ENCODE results near the gene TAOK3. TPM values are rescaled to one million over a fixed set of nuclear protein-coding genes. Genes with fewer than 3 reads are reported as not detected.

The TAOK3 gene
- polyA plus RNA-seq, 1 experiment, result 56.4 TPM

DNA sequence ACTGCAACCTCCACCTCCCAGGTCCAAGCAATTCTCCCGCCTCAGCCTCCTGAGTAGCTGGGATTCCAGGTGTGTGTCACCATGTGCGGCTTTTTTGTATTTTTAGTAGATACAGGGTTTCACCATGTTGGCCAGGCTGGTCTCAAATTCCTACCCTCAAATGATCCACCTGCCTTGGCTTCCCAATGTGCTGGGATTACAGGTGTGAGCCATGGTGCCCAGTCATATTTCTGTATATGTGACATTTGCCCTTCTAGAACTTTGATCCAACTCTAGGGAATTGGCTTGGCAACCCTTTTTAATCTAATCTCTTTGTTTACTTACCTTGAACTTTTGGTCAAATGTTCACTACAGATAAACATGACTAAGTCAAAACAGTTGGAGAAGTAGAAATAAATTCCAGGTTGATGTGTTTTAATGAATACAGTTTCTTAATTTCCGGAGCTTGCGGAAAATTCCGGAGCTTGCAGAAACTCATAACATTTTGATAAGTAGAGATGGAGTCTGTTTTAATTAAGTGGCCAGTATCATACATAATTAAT, 248.3 kb downstream of the TAOK3 start:
- H3K4me3 ChIP-seq (ENCODE audit: low read depth, low read length), result no peak overlapping the region
- POLR2A ChIA-PET, result interaction anchor here (0.5 kb wide), 1 partner anchor 248 kb away, joined by 6 read pairs; the partner anchor contains the start of gene TAOK3

GRCh38 chr12:118122264-118122663, 250.4 kb downstream of the TAOK3 start:
- no peak for DNase-seq (ENCODE audit: low read depth, low spot score)
- TF ChIP-seq, protein P1, sequence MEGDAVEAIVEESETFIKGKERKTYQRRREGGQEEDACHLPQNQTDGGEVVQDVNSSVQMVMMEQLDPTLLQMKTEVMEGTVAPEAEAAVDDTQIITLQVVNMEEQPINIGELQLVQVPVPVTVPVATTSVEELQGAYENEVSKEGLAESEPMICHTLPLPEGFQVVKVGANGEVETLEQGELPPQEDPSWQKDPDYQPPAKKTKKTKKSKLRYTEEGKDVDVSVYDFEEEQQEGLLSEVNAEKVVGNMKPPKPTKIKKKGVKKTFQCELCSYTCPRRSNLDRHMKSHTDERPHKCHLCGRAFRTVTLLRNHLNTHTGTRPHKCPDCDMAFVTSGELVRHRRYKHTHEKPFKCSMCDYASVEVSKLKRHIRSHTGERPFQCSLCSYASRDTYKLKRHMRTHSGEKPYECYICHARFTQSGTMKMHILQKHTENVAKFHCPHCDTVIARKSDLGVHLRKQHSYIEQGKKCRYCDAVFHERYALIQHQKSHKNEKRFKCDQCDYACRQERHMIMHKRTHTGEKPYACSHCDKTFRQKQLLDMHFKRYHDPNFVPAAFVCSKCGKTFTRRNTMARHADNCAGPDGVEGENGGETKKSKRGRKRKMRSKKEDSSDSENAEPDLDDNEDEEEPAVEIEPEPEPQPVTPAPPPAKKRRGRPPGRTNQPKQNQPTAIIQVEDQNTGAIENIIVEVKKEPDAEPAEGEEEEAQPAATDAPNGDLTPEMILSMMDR (IDR thresholded peaks at IDR 0.05; ENCODE audit: low read depth, low read length), result no peak
- no peaks in the 10 kb centered on the region for H3K27me3 ChIP-seq (ENCODE audit: control insufficient read depth, insufficient read depth, low read length)
- ChIA-PET POLR2A (interaction anchor here (1.4 kb wide), 1 partner anchor 14 kb away, joined by 4 read pairs; the partner anchor contains the start of gene PEBP1), CTCF (interaction anchor here (1.2 to 2.5 kb wide), 6 partner anchors 12 to 255 kb away, joined by 3 to 29 read pairs (median 6); partner anchors contain the start of genes PEBP1 and SUDS3)
- H3K9me3 ChIP-seq (ENCODE audit: control insufficient read depth, insufficient read depth, low read length), result no peaks in the 10 kb centered on the region
- H3K4me3 ChIP-seq (ENCODE audit: low read depth, low read length), result no peak overlapping the region
- H3K27ac ChIP-seq (ENCODE audit: low read depth, low read length), result no peak overlapping the region

More for the DNA sequence above, 248.3 kb downstream of the TAOK3 start:
- DNase-seq (ENCODE audit: low read depth, low spot score), result no peak
- Histone ChIP-seq H3K9me3 (ENCODE audit: control insufficient read depth, insufficient read depth, low read length) (no peaks in the 10 kb centered on the region), H3K27ac (ENCODE audit: low read depth, low read length) (no peak overlapping the region), H3K27me3 (ENCODE audit: control insufficient read depth, insufficient read depth, low read length) (no peaks in the 10 kb centered on the region)
- CTCF ChIA-PET, result interaction anchor here (0.8 to 1.2 kb wide), 2 partner anchors 251 to 253 kb away, joined by 3 to 4 read pairs; partner anchors contain the start of gene SUDS3
- TF ChIP-seq, protein P1 (IDR thresholded peaks at IDR 0.05; ENCODE audit: low read depth, low read length), result no peak

DNA sequence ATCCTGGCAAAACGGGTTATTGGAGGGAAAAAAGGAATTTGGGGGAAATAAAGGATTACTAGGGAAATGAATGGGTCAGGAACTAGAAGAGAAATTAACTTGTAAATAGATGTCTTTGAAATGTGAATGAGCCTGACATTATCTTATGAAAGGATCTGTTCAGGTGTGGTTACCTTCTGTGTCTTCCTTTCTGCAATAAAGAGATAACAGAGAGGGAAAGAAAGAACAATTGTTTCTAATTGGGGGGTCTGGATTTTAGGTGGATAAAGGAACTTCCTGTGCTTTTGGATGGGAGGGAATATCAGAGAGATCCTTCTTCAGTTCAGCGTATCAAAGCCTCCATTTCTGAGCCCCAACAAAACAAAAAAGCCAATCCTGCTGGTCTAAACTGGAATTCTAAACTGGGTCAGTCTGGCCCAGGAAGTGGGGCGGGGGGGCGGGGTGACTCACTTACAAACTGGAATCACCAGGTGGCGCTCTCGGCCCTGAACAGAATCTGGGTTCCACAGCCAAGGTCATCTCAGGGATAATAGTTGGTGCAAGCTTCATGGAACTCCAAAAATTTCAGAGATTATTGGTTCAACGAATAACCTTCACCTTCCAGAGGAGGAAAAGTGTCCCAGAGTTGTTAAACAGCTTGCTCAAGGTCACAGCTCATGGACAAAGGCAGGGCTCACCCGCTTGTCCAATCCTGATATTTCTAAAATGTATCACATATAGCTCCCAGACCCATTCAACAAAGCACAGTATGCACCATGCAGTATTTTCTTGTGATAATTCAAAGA, 251.9 kb downstream of the TAOK3 start:
- Histone ChIP-seq H3K27me3 (ENCODE audit: control insufficient read depth, insufficient read depth, low read length) (no peaks in the 10 kb centered on the region), H3K9me3 (ENCODE audit: control insufficient read depth, insufficient read depth, low read length) (no peaks in the 10 kb centered on the region), H3K27ac (ENCODE audit: low read depth, low read length) (no peak overlapping the region), H3K4me3 (ENCODE audit: low read depth, low read length) (no peak overlapping the region)
- TF ChIP-seq, protein P1 (IDR thresholded peaks at IDR 0.05; ENCODE audit: low read depth, low read length), result peak; percentile 76
- ChIA-PET CTCF (interaction anchor here (0.6 to 2.7 kb wide), 41 partner anchors 8 to 1548 kb away, joined by 3 to 29 read pairs (median 3); partner anchors contain the start of genes PEBP1, SUDS3 and VSIG10), POLR2A (interaction anchor here (1.4 kb wide), 1 partner anchor 15 kb away, joined by 4 read pairs; the partner anchor contains the start of gene PEBP1)
- DNase-seq (ENCODE audit: low read depth, low spot score), result peak; percentile 44

DNA sequence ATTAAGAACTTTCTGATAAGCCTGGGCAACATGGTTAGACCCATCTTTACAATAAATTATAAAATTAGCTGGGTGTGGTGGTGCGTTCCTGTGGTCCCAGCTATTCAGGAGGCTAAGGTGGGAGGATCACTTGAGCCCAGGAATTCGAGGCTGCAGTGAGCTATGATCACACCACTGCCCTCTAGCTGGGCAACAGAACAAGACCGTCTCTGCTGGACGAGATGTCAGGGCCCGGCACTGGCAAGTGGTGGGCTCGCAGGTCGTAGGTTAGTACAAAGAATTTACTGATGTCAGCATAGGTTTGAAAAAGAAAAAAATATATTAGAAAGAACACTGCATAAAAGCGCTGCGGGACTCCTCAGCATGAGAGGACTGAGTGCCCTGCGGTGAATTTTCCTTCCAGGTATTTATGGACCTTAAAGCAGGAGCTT, 253.2 kb downstream of the TAOK3 start:
- TF ChIP-seq, protein P1 (IDR thresholded peaks at IDR 0.05; ENCODE audit: low read depth, low read length), result no peak
- POLR2A ChIA-PET, result interaction anchor here (1.4 kb wide), 1 partner anchor 17 kb away, joined by 3 read pairs; the partner anchor contains the start of gene PEBP1
- DNase-seq (ENCODE audit: low read depth, low spot score), result no peak
- CTCF ChIA-PET, result interaction anchor here (0.6 to 2.7 kb wide), 5 partner anchors 62 to 959 kb away, joined by 3 to 13 read pairs (median 5); partner anchors contain the start of gene SUDS3
- Histone ChIP-seq H3K27ac (ENCODE audit: low read depth, low read length) (no peak overlapping the region), H3K4me3 (ENCODE audit: low read depth, low read length) (no peak overlapping the region), H3K9me3 (ENCODE audit: control insufficient read depth, insufficient read depth, low read length) (no peaks in the 10 kb centered on the region), H3K27me3 (ENCODE audit: control insufficient read depth, insufficient read depth, low read length) (no peaks in the 10 kb centered on the region)
